SU-DHL-6 (cell line): ENCODE measurements around the gene CHRND.

Source experiments
- H2AFZ ChIP-seq: fragments of 200-600 bp; sonication (generic); 2 replicates; pipeline ENCODE4 v1.6.1; 2014; ENCODE audit warnings: low read depth, mild to moderate bottlenecking, moderate library complexity, mixed read lengths, antibody characterized with exemption, low read length; ENCODE audit not compliant: severe bottlenecking
- H3F3A ChIP-seq: fragments of 200-600 bp; shearing (Covaris generic); 2 replicates; pipeline ENCODE4 v1.6.0; 2016; ENCODE audit warnings: antibody characterized with exemption, mild to moderate bottlenecking; ENCODE audit not compliant: insufficient read depth
- H3K27ac ChIP-seq: fragments of 200-600 bp; sonication (generic); 2 replicates; pipeline ENCODE4 v1.5.1; 2016; ENCODE audit warnings: low read depth, mild to moderate bottlenecking, low read length, moderate library complexity, mixed read lengths
- H3K27me3 ChIP-seq: fragments of 200-600 bp; sonication (generic), shearing (Covaris generic); 2 replicates; pipeline ENCODE4 v1.6.0; 2014; ENCODE audit warnings: mild to moderate bottlenecking, low read length
- H3K36me3 ChIP-seq: fragments of 200-600 bp; sonication (generic); 2 replicates; pipeline ENCODE4 v1.6.1; 2014; ENCODE audit warnings: mild to moderate bottlenecking, low read length, mixed read lengths
- H3K4me2 ChIP-seq: fragments of 300-600, 200-600 bp; shearing (Covaris generic), sonication (generic); 2 replicates; pipeline ENCODE4 v1.6.0; 2014; ENCODE audit warnings: low read length, low read depth, mild to moderate bottlenecking; ENCODE audit not compliant: poor library complexity, severe bottlenecking
- H3K4me3 ChIP-seq: fragments of 200-600 bp; sonication (generic); 2 replicates; pipeline ENCODE4 v1.5.1; 2014; ENCODE audit warnings: antibody characterized with exemption, low read length, mild to moderate bottlenecking, mixed read lengths; ENCODE audit not compliant: insufficient read depth, poor library complexity, severe bottlenecking
- H3K79me2 ChIP-seq: fragments of 200-600 bp; sonication (generic); 2 replicates; pipeline ENCODE4 v1.6.1; 2014; ENCODE audit warnings: mild to moderate bottlenecking, low read length, moderate library complexity; ENCODE audit not compliant: insufficient read depth
- H3K9ac ChIP-seq: fragments of 200-600 bp; sonication (generic); 2 replicates; pipeline ENCODE4 v1.7.0; 2014; ENCODE audit warnings: mild to moderate bottlenecking, low read length
- H3K9me2 ChIP-seq: fragments of 200-600 bp; sonication (generic); replicated peaks from 2 replicates; pipeline ENCODE4 v1.6.1; 2014; ENCODE audit warnings: low read length; ENCODE audit not compliant: insufficient read depth
- H3K9me3 ChIP-seq: fragments of 200-600 bp; sonication (generic); 2 replicates; pipeline ENCODE4 v1.6.1; 2014; ENCODE audit warnings: low read length, mixed read lengths; ENCODE audit not compliant: insufficient read depth
- H4K20me1 ChIP-seq: fragments of 200-600 bp; sonication (generic); 2 replicates; pipeline ENCODE4 v1.6.1; 2014; ENCODE audit warnings: low read depth, mild to moderate bottlenecking, antibody characterized with exemption, low read length, moderate library complexity, mixed read lengths
- CTCF ChIP-seq: fragments of 200-600 bp; sonication (generic); IDR thresholded peaks from one replicate; pipeline ENCODE4 v1.5.1; 2017; ENCODE audit warnings: antibody characterized with exemption, mild to moderate bottlenecking, low read length, moderate library complexity; ENCODE audit not compliant: insufficient read depth, poor library complexity, severe bottlenecking
- EZH2phosphoT487 ChIP-seq: fragments of 200-600 bp; sonication (generic), shearing (Covaris generic); conservative IDR thresholded peaks from 2 replicates; pipeline ENCODE4 v1.6.1; 2018; ENCODE audit warnings: mild to moderate bottlenecking, antibody characterized with exemption, low read length, moderate library complexity, mixed read lengths

The CHRND gene

GRCh38 chr2:232478571-232479340 is 47.2 kb upstream of the CHRND start:
- Histone ChIP-seq H3K27me3 (no peaks in the 10 kb centered on the region), H2AFZ (no peak overlapping the region)

GRCh38 chr2:232479341-232480200 is 46.4 kb upstream of the CHRND start:
- Histone ChIP-seq H3K27me3 (no peaks in the 10 kb centered on the region), H3K36me3 (no peaks in the 10 kb centered on the region), H2AFZ (no peak overlapping the region), H3F3A (no peaks in the 10 kb centered on the region), H3K9me2 (no peaks in the 10 kb centered on the region), H3K9ac (no peak overlapping the region), H3K4me2 (no peak overlapping the region), H3K9me3 (no peaks in the 10 kb centered on the region), H3K79me2 (no peaks in the 10 kb centered on the region), H3K27ac (no peak overlapping the region), H4K20me1 (no peaks in the 10 kb centered on the region), H3K4me3 (no peak overlapping the region)
- TF ChIP-seq CTCF (no peak), EZH2phosphoT487 (no peak)

More at GRCh38 chr2:232478571-232479340, 47.2 kb upstream of the CHRND start:
- H3K9me3 ChIP-seq, result no peaks in the 10 kb centered on the region
- H3K36me3 ChIP-seq, result no peaks in the 10 kb centered on the region
- no peak overlapping the region for H3K27ac ChIP-seq
- no peaks in the 10 kb centered on the region for H4K20me1 ChIP-seq
- no peak for TF ChIP-seq EZH2phosphoT487
- no peak for TF ChIP-seq CTCF
- no peak overlapping the region for H3K9ac ChIP-seq
- no peaks in the 10 kb centered on the region for H3K9me2 ChIP-seq
- no peak overlapping the region for H3K4me2 ChIP-seq
- H3K79me2 ChIP-seq, result no peaks in the 10 kb centered on the region
- no peaks in the 10 kb centered on the region for H3F3A ChIP-seq
- H3K4me3 ChIP-seq, result no peak overlapping the region

GRCh38 chr2:232480201-232481190 is 45.5 kb upstream of the CHRND start:
- Histone ChIP-seq H3K4me2 (no peak overlapping the region), H3F3A (no peaks in the 10 kb centered on the region), H3K27me3 (no peaks in the 10 kb centered on the region), H3K4me3 (no peak overlapping the region), H3K27ac (no peak overlapping the region), H3K9me2 (no peaks in the 10 kb centered on the region), H4K20me1 (no peaks in the 10 kb centered on the region), H3K9me3 (no peaks in the 10 kb centered on the region), H2AFZ (no peak overlapping the region), H3K79me2 (no peaks in the 10 kb centered on the region), H3K36me3 (no peaks in the 10 kb centered on the region), H3K9ac (no peak overlapping the region)
- TF ChIP-seq EZH2phosphoT487, result no peak
